Activated CD8-positive, alpha-beta memory T cell treated with anti-CD3 and anti-CD28 coated beads for 1 hour (primary cell): ENCODE data around the gene RASSF5.
A peak's percentile ranks its signal among the peaks of the same experiment; 100 is the strongest.

ENCODE experiments used
- DNase-seq, 2 donors: peaks; one replicate each; pipeline ENCODE4 v3.0.0-alpha.2; 2020; ENCODE audit warnings: low read depth in 1 of 2; ENCODE audit errors: extremely low read depth in 1 of 2

RASSF5 gene

DNA sequence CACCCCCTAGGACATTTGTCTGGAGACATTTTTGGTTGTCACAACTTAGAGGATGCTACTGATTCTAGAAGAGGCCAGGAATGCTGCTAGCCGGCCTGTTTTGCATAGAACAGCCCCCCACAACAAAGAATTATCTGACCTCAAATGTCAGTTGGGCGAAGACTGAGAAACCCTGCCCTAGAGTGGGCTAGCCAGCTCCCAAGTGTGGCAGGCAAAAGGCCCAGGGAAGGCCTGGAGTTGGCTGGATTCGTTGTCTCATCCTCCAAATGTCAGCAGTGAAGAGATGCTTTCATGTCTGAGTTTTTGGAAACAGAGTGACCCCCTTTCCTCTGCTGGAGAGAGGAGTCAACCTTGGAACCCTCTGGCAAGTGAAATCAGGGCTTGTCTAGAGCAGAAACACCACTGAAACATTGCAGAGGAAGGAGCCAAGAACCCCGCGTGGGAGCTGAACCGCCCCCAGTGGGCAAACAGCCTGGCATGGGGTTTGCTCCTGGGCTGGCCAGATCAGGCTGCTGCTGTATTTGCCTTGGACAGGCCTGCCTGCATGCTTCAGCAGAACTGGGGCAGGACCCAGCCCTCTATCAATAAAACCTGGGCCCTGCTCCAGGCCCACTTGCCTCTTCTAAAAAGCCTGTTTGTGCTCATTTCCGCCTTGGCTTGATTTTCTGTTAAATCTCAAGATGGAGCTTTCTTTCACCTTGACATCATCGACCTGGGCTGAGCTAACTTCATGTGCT is 32.9 kb downstream of the RASSF5 start:
- no peak for DNase-seq

DNA sequence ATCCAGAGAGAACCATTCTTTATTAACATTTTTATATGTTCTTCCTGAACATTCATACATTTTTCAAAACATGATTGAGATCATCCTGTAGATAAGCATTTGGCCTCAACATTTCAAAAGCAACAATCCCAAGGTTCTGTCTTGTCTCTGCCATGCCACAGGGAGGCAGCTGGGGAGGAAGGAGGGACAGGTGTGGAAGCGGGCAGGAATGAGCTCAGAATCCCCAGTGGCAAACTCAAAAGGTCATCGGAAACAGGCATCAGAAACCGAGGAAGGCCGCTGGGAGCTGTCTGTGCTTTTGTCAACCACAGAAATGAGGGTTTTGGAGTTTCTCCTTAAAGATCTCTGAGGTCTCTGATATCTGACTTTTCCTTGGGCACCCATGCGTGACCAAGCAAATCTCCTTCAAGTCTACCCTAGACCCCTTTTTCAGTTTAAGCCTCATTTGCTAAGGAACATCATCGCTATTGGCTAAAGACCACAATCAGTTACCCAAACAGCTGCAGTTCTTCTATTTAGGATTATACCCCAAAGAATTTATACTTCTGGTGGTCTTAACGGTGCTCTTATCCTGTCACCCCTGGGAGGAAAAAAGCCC is 34.0 kb downstream of the RASSF5 start:
- no peak for DNase-seq

DNA sequence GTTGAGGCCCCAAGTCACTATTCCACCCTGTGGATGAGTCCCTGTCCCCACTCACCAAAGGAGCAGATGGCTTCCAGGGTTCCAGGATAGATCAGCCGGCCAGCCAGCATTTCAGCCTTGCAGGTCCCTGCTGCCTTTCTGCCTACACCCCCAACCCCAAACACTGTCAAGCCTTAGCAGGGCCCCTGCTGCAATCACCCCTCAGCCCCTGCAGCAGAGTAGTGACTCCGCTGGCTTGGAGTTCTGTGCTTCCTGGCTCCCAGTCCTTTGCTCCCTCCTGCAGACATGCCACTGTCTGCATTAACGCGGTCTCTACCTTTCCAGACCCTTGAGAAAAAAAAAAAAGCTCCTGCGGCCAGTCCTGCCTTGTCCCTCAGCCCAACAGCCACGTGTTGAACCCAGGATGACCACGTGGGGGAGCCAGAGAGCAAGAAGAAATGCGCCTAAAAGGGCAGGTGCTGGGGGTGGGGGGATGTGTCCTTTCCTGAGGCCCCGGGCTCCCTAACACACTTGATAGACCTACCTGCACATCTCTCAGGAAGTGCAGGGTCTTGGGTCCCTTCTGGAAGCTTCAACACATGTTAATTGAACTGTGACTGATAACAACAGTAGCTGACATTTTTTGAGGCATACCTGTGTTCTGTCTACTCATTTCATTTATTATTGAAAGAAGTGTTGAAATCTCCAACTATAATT is 37.4 kb downstream of the RASSF5 start:
- peak; percentile 69 to 77 for DNase-seq

DNA sequence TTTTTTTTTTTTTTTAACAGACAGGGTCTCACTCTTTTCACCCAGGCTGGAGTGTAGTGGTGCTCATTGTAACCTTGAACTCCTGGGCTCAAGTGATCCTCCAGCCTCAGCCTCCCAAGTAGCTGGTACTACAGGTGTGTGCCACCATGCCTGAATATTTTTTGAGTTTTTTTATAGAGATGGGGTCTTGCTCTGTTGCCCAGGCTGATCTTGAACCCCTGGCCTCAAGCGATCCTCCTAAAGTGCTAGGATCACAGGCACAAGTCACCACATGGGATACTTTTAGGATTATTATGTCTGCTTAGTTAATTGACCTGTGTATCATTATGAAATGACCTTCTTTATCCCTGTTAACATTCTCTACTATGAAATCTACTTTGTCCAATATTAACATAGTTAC is 38.0 kb downstream of the RASSF5 start:
- DNase-seq, result no peak

DNA sequence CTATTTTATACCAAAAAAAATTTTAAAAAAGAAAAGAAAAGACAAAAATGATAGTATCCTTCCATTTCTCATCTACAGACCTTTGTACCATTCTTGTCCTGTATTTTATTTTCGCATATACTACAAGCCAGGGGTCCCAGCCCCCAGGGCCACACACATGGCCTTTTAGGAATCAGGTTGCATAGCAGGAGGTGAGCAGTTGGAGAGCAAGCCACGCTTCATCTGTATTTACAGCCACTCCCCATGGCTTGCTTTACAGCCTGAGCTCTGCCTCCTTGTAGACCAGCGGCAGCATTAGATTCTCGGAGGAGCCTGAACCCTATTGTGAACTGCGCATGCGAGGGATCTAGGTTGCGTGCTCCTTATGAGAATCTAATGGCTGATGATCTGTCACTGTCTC is 39.8 kb downstream of the RASSF5 start:
- no peak for DNase-seq

DNA sequence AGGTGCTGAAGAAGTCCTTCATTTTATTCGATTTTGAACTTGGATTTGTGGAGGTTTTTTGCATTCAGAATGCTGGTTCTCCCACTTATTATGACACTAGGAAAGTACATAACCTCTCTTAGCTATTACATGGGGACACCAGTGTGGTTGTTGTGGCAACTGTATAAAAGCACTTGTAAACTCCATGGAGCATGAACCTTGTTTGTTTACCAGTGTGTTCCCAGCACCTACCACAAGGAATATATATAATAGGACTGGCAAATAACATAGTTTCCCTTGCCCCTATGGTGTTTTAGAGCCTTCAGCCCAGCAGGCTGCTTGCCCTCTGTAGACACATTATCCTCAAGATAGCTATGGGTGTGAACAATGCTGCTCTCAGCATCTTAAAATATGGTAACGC is 43.1 kb downstream of the RASSF5 start:
- DNase-seq, result no peak

DNA sequence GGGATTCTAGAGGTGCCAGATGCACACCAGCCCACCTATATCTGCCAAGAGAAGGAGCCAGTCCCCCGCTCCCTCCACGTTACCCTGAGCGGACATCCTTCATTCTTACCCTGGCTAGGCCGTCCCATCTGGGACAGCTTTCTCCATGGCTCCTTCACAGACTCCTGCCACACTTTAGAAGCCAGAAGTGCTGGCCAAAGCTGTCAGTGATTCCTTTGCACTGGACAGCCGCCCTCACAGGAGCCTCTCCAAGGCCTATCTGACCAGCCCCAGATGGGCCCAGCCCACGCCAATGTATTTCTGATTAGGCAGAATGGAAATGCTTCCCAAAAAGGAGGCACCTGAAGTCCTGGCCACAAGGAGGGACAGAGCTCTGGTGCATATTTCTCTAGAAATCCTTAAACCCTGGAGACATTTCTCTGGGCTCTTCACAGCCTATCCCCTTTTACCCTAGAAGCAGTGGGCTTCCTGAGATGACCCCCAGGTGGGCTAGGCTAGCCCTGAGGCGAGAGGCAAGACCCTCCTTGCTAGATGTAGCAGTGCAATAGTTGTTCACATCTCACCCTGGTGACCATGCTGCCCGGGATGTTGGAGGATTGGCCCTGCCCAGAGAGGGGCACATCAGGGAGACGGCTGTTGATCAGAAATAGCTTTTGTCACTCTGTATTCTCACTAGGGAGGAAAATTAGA is 44.1 kb downstream of the RASSF5 start:
- no peak for DNase-seq

DNA sequence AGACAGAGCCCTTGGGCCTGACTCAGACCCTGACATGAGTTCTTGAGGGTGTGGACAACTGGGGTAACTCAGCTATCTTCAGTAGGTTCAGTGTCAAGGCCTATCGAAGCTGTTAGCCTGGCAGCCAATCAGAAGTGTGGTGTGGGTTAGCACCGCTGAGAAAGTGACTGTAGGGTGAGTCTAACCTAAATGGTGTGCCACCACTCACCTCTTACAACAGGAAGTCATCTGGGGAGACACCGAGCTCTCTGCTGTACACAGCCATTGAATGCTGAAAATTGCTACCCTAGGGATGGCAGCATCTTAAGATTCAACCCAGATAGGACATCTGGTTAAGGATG is 44.6 kb downstream of the RASSF5 start:
- peak; percentile 43 to 57 for DNase-seq

DNA sequence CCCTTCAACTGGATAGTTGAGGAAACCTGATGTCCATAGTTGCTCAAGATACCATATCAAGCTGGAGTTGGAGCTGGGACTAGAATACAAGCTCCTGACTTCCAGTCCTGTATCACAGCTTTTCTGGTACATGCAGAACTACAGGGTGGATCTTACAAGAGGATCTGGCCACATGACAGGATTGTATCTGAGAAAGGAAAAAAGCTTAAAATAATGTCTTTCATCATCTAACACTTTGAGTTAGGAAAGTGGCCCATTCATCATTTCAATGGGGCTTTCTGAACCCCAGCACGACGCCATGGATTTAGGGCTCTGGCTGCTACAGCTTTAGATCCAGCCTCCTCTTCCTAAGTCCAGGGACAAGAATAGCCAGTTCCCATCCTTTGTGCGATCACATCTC is 46.9 kb downstream of the RASSF5 start:
- no peak for DNase-seq

DNA sequence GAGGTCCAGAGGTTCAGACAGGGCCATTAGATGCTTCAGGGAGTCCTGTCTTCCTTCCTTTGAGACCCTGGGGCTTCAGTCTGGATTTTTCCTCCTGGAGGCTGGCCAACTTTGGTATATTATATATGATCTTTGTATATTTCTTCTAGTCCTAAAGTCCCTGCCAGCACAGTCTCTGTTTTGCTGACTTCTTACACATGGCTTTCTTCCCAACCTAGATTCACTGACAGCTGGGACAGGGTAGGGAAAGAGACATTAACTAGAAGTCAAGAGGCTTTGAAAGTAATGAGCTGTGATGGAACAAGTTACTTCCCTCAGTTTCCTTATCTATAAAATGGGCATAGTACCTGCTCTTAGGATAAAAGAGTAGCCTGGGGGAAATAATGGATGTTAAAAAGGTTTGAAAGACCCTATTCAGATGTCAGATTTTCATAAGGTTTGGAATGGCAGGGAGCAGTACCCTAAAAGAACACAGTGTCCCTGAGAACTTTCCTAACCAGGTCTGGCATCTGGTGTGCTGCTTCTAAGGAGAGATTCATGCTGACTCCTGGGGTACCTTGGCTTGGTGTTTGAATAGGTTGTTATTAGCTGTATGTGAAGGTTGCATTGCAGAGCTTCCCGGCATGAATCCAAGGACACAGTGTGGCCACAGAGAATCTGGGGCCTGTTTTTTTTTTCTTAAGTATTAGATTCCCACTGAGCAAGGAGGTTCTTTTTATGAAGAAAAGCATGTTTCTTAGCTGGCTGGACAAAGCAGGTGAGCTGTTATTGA is 47.6 kb downstream of the RASSF5 start:
- no peak for DNase-seq

DNA sequence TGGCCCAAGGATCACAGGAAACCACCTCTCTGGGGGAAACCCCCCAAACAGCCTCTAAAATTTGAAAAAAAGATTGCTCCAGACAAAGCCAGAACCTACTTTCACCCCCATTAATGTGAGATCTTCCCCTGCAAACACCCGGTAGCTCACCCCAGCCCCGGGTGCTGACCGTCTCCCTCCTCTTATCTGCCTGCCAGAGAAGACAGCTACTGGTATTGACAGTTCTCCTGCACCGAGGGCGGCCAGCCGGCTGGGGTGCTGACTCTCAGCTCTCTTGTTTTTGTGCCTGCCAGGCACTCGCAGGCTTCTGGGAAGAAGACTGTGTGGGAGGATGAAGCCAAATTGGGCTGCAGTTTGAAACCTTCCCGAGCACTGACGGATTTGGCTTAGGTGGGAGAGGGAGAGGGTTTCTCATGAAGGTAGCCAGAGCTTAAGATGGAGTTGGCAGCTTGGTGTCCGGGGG is 48.2 kb downstream of the RASSF5 start:
- DNase-seq, result no peak

DNA sequence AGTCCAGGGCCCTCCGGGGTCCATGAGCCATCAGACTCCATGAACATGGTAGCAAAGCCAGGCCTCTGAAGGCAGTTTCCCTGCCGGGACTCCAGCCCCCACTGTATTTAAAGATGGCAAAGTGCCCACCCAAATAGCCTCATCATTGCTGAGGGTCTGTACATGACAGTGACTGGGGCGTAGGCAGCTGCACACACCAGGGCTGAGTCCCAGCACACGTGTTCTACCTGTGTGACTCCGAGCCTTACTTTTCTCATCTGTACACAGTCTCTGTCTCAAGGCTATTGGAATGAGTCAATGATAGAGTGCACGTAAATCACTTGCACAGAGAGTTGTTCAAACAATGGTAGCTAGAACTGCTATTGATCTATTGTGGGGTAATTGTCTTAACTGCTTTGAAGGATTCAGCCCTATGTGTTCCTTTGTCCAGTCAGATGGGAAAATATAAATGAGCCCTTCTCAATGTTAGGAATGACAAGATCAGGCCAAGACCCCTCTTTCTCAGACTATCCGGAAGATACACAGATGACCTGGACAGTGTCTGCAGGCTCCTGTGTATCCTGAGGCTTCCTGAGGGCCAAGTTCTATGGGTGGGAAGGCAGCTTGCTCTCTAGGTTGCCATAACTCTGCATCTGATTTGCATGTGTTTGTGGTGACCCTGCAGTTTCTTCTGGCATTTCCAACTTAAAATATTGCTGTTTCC is 48.9 kb downstream of the RASSF5 start:
- DNase-seq, result no peak

DNA sequence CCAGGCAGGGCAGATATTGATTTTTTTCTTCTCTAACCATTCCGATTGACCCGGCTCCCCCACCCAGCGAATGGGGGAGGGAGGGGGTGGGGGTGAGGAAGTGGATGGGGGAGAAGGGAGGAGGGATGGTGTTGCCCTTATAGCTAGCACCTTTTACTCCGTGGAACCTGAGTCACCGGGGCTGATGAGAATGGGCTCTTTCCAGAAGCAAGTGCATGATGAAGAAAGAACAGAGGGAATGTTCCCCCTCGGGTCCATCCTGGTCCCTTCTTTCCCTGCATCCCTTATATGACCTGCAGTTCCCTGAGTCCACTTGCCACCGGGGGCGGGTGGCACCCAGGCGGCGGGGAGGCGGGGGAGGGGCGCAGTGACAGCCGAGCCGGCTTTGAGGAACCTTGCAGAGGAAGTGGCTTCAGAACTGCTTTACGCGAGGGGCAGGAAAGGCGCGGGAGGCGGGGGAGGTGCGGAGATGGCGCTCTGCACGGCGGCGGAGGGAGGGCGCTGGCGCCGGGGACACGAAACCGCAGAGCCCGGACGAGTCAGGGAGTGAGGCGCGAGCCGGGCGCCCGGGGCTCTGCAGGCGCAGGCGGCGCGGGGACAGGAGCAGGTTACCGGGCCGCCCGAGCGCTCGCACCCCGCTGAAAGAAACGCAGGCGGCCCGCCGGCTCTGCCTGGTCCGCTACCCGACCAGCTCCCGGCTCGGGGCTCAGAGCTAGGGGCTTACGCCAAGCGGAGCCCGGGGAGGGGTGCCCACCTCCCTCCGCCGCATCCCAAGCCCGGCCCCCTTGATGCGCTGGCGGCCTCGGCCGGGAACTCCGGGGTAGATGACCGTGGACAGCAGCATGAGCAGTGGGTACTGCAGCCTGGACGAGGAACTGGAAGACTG is 49.7 kb downstream of the RASSF5 start:
- peak; percentile 80 to 81 for DNase-seq

DNA sequence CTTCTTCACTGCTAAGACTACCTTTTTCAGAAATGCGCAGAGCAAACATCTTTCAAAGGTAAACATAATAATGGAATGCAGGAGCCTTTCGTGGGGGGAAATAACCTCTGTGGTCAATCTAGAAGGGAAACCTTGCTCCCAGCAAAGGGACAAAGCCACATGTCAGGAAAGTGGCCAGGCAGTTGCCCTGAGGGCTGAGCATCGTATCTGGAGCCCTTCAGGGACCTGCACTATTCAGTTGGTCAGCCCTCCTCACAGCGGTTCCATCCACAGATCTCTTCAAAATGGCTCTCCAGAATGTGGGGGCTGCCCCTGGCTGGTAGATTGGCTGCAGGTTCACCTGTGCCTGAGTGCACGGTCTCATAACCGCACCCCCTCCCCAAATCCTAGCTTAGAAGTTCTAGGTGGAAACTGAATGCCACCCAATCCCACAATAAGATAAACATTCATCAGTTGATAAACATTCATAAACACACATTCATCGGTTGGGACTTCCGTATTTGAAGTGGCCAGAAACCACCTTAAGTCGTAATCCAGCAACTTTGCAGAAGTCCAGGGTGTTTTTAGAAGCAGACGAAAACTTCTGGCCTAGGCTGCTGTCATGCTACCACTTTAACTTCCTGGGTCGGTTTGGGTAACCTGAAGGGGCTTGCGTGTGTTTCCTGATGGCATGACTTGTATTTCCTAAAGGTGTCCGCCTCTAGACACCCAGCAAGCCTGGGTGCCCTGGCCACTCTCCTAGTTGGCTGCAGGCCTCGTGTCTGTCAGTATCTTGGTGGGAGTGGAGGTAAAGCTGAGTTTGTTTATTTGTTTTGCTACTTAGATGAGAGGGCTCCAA is 50.5 kb downstream of the RASSF5 start:
- no peak for DNase-seq

DNA sequence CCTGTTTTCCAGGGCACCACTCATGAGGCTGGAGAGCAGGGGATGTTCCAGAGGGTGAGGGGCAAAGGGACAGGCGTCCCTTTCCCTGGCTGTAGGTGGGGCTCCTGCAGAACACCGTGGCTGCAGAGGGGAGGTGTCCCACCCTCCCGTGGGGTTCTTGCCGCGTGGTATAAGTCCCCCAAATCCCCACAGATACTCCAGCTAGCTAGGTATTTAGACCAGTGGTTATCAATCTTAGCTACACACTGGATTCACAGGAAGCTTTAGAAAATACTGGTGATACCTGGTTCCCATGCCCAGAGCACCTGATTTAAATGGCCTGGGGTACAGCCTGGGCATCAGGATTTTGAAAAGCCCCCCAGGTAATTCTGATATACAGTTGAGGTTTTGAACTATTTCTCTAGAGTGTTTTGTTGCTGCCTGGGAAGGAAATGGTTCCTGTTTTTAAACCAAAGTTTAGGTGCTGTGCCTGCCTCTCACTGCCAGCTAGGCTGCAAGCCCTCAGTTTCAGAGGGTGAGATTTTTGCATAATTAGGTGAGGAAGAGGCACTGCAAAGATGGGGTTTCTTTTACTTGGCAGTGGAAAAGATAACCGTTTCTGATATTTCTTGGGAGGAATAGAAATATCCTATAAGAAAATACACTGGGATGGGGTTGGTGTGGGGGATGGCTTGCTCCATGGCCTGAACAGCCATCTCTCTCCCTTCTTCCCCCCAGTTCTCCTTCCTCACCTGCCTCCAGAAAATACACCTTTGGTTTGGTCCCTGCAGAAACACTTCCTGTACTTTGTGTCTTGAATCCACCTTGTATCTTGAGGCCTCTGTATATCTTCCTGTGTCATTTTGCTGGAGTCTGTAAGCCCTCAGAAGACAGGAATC is 51.7 kb downstream of the RASSF5 start:
- DNase-seq, result no peak

DNA sequence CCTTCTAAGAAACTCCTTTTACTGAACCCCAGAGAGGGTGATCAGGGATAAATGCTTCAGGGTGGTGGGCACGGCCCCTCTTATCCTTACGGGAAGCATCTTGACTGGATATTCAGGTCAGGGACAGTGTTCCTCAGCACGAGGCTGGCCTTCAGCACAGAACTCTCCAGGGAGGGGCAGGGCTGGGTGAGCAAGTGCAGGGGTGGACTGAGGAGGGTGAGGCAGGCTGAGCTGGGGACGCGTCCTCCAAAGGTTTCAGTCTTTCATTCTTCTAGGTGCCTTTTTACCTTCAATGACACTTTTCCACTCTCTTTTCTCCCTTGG is 52.3 kb downstream of the RASSF5 start:
- DNase-seq, result no peak

DNA sequence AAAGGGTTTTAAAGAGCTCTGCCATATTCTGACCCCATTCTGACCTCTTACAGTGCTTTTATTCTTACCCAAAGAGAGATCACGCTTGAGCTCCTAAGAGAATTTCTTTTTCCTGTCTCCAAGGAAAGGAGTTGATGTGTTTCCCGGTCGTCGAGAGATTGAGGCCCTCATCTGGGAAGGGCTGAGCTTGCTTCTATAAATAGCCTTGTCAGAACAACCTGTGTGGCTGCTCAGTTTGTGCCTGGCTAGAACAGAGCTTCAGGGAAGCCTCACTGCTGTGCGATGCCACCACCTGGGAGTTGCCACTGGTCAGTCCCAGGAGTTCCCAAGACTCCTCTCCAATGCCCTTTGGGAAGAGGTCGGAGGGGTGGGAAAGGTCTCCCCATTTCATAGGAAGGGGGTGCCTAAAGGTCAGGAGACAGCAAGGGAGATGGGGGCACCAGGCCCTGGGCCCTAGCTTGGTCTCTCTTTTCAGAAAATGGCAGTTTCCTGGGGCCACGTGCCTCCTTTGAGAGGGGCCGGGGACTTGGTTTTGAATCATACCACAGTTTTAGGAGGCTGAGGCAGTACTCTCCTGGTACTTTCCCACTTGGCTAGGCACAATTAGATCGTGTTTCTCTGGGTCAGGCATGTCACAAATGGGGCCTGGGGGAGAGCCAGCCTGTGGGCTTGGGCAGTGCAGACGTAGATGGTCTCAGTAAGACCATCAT is 52.8 kb downstream of the RASSF5 start:
- no peak for DNase-seq
